Measurements from ENCODE around the gene RNF212.

Gene RNF212

DNA sequence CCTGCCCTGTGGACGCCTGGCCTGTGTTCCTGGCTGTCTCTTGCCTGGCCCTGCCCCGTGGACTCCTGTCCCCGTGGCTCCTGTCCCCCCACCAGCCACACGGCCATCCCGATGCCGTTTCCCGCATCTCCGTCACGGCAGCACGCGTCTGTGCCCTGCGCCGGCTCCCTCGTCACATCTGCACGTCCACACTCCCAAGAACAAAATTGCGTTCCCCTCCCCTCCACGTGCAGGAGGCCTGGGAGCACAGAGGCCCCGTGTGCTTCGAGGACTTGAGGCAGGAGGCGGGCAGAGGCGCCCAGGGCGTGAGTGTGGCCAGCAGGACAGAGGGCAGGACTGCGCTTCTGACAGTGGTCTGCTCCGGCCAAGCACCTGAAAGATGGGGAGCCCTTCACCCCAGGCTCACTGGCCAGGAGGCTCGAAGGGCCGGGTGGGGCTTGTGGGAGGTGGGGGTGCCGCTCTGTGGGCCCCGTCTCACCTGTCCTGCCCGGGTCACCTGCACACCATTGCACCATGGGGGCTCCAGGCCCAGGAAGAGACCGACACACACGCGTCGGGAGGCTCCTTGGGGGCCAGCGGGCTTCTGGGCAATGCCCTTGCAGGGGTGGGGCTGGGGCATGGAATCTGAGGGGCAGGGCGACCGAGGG lies 84.7 kb downstream of the RNF212 start:
- no peak overlapping the region for H3K4me3 ChIP-seq (ENCODE audit: low read length)
- TF ChIP-seq, protein P1, sequence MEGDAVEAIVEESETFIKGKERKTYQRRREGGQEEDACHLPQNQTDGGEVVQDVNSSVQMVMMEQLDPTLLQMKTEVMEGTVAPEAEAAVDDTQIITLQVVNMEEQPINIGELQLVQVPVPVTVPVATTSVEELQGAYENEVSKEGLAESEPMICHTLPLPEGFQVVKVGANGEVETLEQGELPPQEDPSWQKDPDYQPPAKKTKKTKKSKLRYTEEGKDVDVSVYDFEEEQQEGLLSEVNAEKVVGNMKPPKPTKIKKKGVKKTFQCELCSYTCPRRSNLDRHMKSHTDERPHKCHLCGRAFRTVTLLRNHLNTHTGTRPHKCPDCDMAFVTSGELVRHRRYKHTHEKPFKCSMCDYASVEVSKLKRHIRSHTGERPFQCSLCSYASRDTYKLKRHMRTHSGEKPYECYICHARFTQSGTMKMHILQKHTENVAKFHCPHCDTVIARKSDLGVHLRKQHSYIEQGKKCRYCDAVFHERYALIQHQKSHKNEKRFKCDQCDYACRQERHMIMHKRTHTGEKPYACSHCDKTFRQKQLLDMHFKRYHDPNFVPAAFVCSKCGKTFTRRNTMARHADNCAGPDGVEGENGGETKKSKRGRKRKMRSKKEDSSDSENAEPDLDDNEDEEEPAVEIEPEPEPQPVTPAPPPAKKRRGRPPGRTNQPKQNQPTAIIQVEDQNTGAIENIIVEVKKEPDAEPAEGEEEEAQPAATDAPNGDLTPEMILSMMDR (IDR thresholded peaks at IDR 0.05; ENCODE audit: insufficient read depth, low read depth, low read length, missing control alignments): no peak
- no peak for DNase-seq (ENCODE audit: low read depth)

DNA sequence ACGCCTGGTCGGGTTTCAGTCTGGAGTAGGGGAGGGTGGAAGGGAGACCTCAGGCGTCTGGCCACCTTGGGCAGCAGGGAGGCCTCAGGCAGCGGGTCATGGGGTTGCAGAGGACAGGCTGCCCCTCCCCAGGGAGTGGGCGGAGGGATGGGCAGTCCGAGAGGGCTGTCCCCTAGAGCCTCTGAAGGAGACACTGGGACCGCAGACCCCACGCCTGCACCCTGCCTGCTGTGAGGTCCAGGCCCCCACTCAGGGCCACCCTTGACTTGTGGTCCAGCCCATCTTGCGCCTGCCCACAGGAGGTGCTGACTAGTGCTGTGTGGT lies 85.5 kb downstream of the RNF212 start:
- DNase-seq (ENCODE audit: low read depth): no peak
- TF ChIP-seq, protein P1 (IDR thresholded peaks at IDR 0.05; ENCODE audit: insufficient read depth, low read depth, low read length, missing control alignments): no peak
- no peak overlapping the region for H3K4me3 ChIP-seq (ENCODE audit: low read length)

DNA sequence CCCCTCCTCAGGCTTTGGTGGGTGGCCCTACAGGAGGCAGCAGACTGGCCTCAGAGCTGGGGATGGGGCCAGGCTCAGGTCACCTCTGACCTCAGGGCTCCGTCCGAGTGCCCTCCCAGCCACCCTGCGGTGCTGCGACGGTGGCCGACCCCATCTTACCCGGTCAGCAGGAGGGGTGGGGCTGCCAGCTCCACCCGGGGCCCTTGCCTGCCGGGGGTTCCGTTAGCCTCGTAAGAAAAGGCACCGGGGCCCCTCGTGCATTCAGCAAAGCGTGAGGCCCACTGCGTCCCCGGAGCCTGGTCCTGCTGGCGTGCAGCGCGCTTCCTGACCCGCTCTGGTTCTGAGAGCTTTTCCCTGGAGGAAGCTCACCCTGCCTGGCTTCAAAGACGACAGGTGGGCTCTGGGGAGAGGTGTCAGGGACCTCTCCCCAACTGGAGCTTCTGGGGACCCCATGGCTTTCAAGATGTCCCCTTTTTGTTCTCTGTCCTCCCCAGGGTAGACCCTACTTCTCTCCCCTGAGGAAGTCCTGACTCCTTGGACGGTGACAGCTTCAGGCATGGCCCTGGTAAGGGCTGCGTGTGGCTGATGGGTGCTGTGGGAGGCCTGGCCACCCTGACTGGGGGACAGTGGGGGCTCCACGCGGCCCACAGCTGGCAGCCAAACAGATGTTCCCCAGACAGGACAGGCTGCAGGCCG lies 86.0 kb downstream of the RNF212 start:
- H3K4me3 ChIP-seq (ENCODE audit: low read length): no peak overlapping the region
- TF ChIP-seq, protein P1 (IDR thresholded peaks at IDR 0.05; ENCODE audit: insufficient read depth, low read depth, low read length, missing control alignments): no peak
- no peak for DNase-seq (ENCODE audit: low read depth)

DNA sequence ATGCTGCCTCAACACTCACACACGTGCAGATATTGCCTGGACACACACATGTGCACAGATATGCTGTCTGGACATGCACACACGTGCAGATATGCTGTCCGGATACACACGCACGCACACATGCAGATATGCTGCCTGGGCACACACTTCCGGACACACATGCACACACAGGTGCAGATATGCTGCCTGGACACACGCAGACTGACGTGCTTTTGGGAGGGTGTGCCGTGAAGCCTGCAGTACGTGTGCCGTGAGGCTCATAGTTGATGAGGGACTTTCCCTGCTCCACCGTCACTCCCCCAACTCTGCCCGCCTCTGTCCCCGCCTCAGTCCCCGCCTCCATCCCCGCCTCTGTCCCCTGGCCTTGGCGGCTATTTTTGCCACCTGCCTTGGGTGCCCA lies 87.2 kb downstream of the RNF212 start:
- H3K4me3 ChIP-seq (ENCODE audit: low read length): no peak overlapping the region
- TF ChIP-seq, protein P1 (IDR thresholded peaks at IDR 0.05; ENCODE audit: insufficient read depth, low read depth, low read length, missing control alignments): no peak
- DNase-seq (ENCODE audit: low read depth): peak; percentile 76

DNA sequence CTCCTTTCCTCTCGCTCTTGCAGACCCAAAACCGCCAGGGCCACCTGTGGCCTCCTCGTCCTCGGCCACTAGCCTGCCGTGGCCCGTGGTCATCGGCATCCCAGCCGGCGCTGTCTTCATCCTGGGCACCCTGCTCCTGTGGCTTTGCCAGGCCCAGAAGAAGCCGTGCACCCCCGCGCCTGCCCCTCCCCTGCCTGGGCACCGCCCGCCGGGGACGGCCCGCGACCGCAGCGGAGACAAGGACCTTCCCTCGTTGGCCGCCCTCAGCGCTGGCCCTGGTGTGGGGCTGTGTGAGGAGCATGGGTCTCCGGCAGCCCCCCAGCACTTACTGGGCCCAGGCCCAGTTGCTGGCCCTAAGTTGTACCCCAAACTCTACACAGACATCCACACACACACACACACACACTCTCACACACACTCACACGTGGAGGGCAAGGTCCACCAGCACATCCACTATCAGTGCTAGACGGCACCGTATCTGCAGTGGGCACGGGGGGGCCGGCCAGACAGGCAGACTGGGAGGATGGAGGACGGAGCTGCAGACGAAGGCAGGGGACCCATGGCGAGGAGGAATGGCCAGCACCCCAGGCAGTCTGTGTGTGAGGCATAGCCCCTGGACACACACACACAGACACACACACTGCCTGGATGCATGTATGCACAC lies 88.3 kb downstream of the RNF212 start:
- no peak for DNase-seq (ENCODE audit: low read depth)
- TF ChIP-seq, protein P1 (IDR thresholded peaks at IDR 0.05; ENCODE audit: insufficient read depth, low read depth, low read length, missing control alignments): no peak
- H3K4me3 ChIP-seq (ENCODE audit: low read length): no peak overlapping the region

DNA sequence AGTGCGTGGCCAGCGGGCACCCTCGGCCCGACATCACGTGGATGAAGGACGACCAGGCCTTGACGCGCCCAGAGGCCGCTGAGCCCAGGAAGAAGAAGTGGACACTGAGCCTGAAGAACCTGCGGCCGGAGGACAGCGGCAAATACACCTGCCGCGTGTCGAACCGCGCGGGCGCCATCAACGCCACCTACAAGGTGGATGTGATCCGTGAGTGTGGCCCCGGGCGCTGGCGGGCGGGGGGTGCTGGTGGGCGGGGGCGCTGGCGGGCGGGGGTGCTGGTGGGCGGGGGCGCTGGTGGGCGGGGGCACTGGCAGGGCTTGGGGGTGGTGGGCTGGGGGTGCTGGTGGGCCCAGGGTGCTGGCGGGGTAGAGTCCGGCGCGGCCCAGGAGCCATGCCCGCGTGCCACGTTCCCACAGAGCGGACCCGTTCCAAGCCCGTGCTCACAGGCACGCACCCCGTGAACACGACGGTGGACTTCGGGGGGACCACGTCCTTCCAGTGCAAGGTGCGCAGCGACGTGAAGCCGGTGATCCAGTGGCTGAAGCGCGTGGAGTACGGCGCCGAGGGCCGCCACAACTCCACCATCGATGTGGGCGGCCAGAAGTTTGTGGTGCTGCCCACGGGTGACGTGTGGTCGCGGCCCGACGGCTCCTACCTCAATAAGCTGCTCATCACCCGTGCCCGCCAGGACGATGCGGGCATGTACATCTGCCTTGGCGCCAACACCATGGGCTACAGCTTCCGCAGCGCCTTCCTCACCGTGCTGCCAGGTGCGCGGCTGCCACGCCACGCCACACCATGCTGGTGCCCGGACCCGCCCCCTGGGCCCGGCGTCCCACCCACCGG lies 89.2 kb downstream of the RNF212 start:
- no peak for DNase-seq (ENCODE audit: low read depth)
- no peak overlapping the region for H3K4me3 ChIP-seq (ENCODE audit: low read length)
- TF ChIP-seq, protein P1 (IDR thresholded peaks at IDR 0.05; ENCODE audit: insufficient read depth, low read depth, low read length, missing control alignments): no peak
